ENCODE data around the gene INPP5A.

Gene INPP5A

GRCh38 chr10:132726951-132727350 lies 189.4 kb downstream of the INPP5A start:
- Histone ChIP-seq H3K36me3 (ENCODE audit: insufficient read depth, low read length) (no peaks in the 10 kb centered on the region; the same call in 1 of the 2 replicates), H3K9me3 (ENCODE audit: insufficient read depth, low read depth, low read length) (no peaks in the 10 kb centered on the region), H3K4me3 (ENCODE audit: low read length, poor library complexity, severe bottlenecking) (no peak overlapping the region), H3K27me3 (ENCODE audit: insufficient read depth, low read length, poor library complexity, severe bottlenecking) (no peaks in the 10 kb centered on the region), H3K9me2 (replicated peaks; ENCODE audit: low read depth, low read length) (no peaks in the 10 kb centered on the region), H3F3A (ENCODE audit: low read depth) (no peaks in the 10 kb centered on the region), H2AFZ (ENCODE audit: low read length) (no peak overlapping the region), H3K9ac (ENCODE audit: low read depth, low read length, poor library complexity, severe bottlenecking) (no peak overlapping the region), H3K79me2 (ENCODE audit: insufficient read depth, low read length) (no peaks in the 10 kb centered on the region), H3K4me2 (ENCODE audit: low read depth, low read length, poor library complexity, severe bottlenecking) (no peak overlapping the region), H4K20me1 (ENCODE audit: insufficient read depth, low read length, poor library complexity, severe bottlenecking) (no peaks in the 10 kb centered on the region), H3K4me1 (ENCODE audit: insufficient read depth, low read length, poor library complexity, severe bottlenecking) (no peaks in the 10 kb centered on the region)
- no peak for TF ChIP-seq CTCF (conservative IDR thresholded peaks at IDR 0.05; ENCODE audit: low read length)
- TF ChIP-seq EZH2phosphoT487 (IDR thresholded peaks at IDR 0.05; ENCODE audit: borderline replicate concordance) = no peak

GRCh38 chr10:132727411-132727810 lies 189.8 kb downstream of the INPP5A start:
- H3K79me2 ChIP-seq (ENCODE audit: insufficient read depth, low read length) = no peaks in the 10 kb centered on the region
- H3K36me3 ChIP-seq (ENCODE audit: insufficient read depth, low read length) = no peaks in the 10 kb centered on the region; the same call in 1 of the 2 replicates
- no peak overlapping the region for H2AFZ ChIP-seq (ENCODE audit: low read length)
- H3K27me3 ChIP-seq (ENCODE audit: insufficient read depth, low read length, poor library complexity, severe bottlenecking) = no peaks in the 10 kb centered on the region
- H3K4me2 ChIP-seq (ENCODE audit: low read depth, low read length, poor library complexity, severe bottlenecking) = no peak overlapping the region
- no peaks in the 10 kb centered on the region for H4K20me1 ChIP-seq (ENCODE audit: insufficient read depth, low read length, poor library complexity, severe bottlenecking)
- no peaks in the 10 kb centered on the region for H3K9me2 ChIP-seq (replicated peaks; ENCODE audit: low read depth, low read length)
- H3K4me1 ChIP-seq (ENCODE audit: insufficient read depth, low read length, poor library complexity, severe bottlenecking) = no peaks in the 10 kb centered on the region
- no peak overlapping the region for H3K4me3 ChIP-seq (ENCODE audit: low read length, poor library complexity, severe bottlenecking)
- TF ChIP-seq CTCF (conservative IDR thresholded peaks at IDR 0.05; ENCODE audit: low read length) (no peak), EZH2phosphoT487 (IDR thresholded peaks at IDR 0.05; ENCODE audit: borderline replicate concordance) (no peak)
- no peak overlapping the region for H3K9ac ChIP-seq (ENCODE audit: low read depth, low read length, poor library complexity, severe bottlenecking)
- H3K9me3 ChIP-seq (ENCODE audit: insufficient read depth, low read depth, low read length) = no peaks in the 10 kb centered on the region
- no peaks in the 10 kb centered on the region for H3F3A ChIP-seq (ENCODE audit: low read depth)

GRCh38 chr10:132728321-132728720 lies 190.7 kb downstream of the INPP5A start:
- no peaks in the 10 kb centered on the region for H3K9me2 ChIP-seq (replicated peaks; ENCODE audit: low read depth, low read length)
- H4K20me1 ChIP-seq (ENCODE audit: insufficient read depth, low read length, poor library complexity, severe bottlenecking) = no peaks in the 10 kb centered on the region
- no peak for TF ChIP-seq CTCF (conservative IDR thresholded peaks at IDR 0.05; ENCODE audit: low read length)
- H3K9ac ChIP-seq (ENCODE audit: low read depth, low read length, poor library complexity, severe bottlenecking) = no peak overlapping the region
- H3K27me3 ChIP-seq (ENCODE audit: insufficient read depth, low read length, poor library complexity, severe bottlenecking) = no peaks in the 10 kb centered on the region
- H3K4me3 ChIP-seq (ENCODE audit: low read length, poor library complexity, severe bottlenecking) = no peak overlapping the region
- no peak overlapping the region for H3K4me2 ChIP-seq (ENCODE audit: low read depth, low read length, poor library complexity, severe bottlenecking)
- no peaks in the 10 kb centered on the region for H3K79me2 ChIP-seq (ENCODE audit: insufficient read depth, low read length)
- H3F3A ChIP-seq (ENCODE audit: low read depth) = no peaks in the 10 kb centered on the region
- no peaks in the 10 kb centered on the region for H3K4me1 ChIP-seq (ENCODE audit: insufficient read depth, low read length, poor library complexity, severe bottlenecking)
- H3K9me3 ChIP-seq (ENCODE audit: insufficient read depth, low read depth, low read length) = no peaks in the 10 kb centered on the region
- no peak overlapping the region for H2AFZ ChIP-seq (ENCODE audit: low read length)
- H3K36me3 ChIP-seq (ENCODE audit: insufficient read depth, low read length) = no peaks in the 10 kb centered on the region; the same call in 1 of the 2 replicates

Measured in Loucy (cell line).